SK-N-SH (cell line): ENCODE data around the gene SLC24A3. TPM values are rescaled to one million over a fixed set of nuclear protein-coding genes. Genes with fewer than 3 reads are reported as not detected.

Experiments
- CTCF ChIA-PET: fragments of 300-600, 350-600 bp; formaldehyde crosslinking; extraction: SDS; loops from one replicate; lab custom pipeline; 2021; lab: Yijun Ruan, JAX
- POLR2A ChIA-PET: fragments of 350-600 bp; sonication (Branson Sonifier 250); formaldehyde crosslinking; extraction: SDS; loops from one replicate; lab custom pipeline; 2020; ENCODE audit warnings: antibody characterized with exemption, inconsistent platforms; lab: Yijun Ruan, JAX
- DNase-seq: peaks from one replicate; pipeline ENCODE4 v3.0.0; 2012
- H2AFZ ChIP-seq: fragments of 200-600 bp; sonication (generic); 2 replicates; pipeline ENCODE4 v1.8.1; 2016; ENCODE audit warnings: antibody characterized with exemption, mild to moderate bottlenecking, low read depth
- H3F3A ChIP-seq: fragments of 200-600 bp; sonication (generic); replicated peaks from 2 replicates; pipeline ENCODE3; 2016; ENCODE audit warnings: antibody characterized with exemption, mild to moderate bottlenecking; ENCODE audit not compliant: insufficient read depth
- H3K27ac ChIP-seq, 2 experiments: fragments of 200-500 bp in 1 of 2; fragments of 200-600 bp in 1 of 2; sonication (Bioruptor generic) in 1 of 2; sonication (generic), shearing (Covaris generic) in 1 of 2; 2 replicates each; pipeline versions ENCODE4 v1.5.1 to v1.6.1; 2014 to 2016; ENCODE audit warnings: low read depth in 2 of 2, inconsistent platforms in 1 of 2, low read length in 1 of 2, mild to moderate bottlenecking in 1 of 2, mixed read lengths in 1 of 2
- H3K27me3 ChIP-seq: fragments of 200-600 bp; sonication (generic), shearing (Covaris generic); 2 replicates; pipeline ENCODE4 v1.6.1; 2016; ENCODE audit warnings: mixed run types; ENCODE audit not compliant: insufficient read depth
- H3K36me3 ChIP-seq, 2 experiments: fragments of 200-500 bp in 1 of 2; fragments of 200-600 bp in 1 of 2; sonication (Bioruptor generic) in 1 of 2; sonication (generic) in 1 of 2; replicated peaks in 1 of 2; 2 replicates each; pipeline versions ENCODE3 to v1.5.1; 2014 to 2016; ENCODE audit warnings: low read length in 1 of 2, mild to moderate bottlenecking in 1 of 2; ENCODE audit not compliant: insufficient read depth in 2 of 2, control insufficient read depth in 1 of 2
- H3K4me1 ChIP-seq, 2 experiments: fragments of 200-500 bp in 1 of 2; fragments of 200-600 bp in 1 of 2; sonication (Bioruptor generic) in 1 of 2; sonication (generic), shearing (Covaris generic) in 1 of 2; 2 replicates each; pipeline versions ENCODE4 v1.5.1 to v1.6.1; 2014 to 2016; ENCODE audit warnings: low read depth in 1 of 2, low read length in 1 of 2, mixed run types in 1 of 2; ENCODE audit not compliant: insufficient read depth in 2 of 2, control insufficient read depth in 1 of 2
- H3K4me2 ChIP-seq: fragments of 200-600 bp; sonication (generic), shearing (Covaris generic); 2 replicates; pipeline ENCODE4 v1.6.1; 2017; ENCODE audit warnings: mixed run types
- H3K4me3 ChIP-seq, 2 experiments: fragments of 200-500 bp in 1 of 2; fragments of 200-600 bp in 1 of 2; sonication (Bioruptor generic) in 1 of 2; sonication (generic), shearing (Covaris generic) in 1 of 2; 2 replicates each; pipeline versions ENCODE4 v1.5.1 to v1.8.1; 2014 to 2016; ENCODE audit warnings: low read depth in 2 of 2, inconsistent platforms in 1 of 2, low read length in 1 of 2, mild to moderate bottlenecking in 1 of 2, mixed read lengths in 1 of 2, moderate library complexity in 1 of 2
- H3K79me2 ChIP-seq: fragments of 200-600 bp; sonication (generic); 2 replicates; pipeline ENCODE4 v1.8.1; 2017; ENCODE audit warnings: mild to moderate bottlenecking; ENCODE audit not compliant: insufficient read depth
- H3K9ac ChIP-seq: fragments of 200-600 bp; sonication (generic); 2 replicates; pipeline ENCODE4 v1.6.1; 2017; ENCODE audit warnings: mixed run types
- H3K9me2 ChIP-seq: fragments of 200-600 bp; sonication (generic); 2 replicates; pipeline ENCODE4 v1.6.1; 2017; ENCODE audit warnings: mixed run types
- H3K9me3 ChIP-seq: fragments of 200-600 bp; sonication (generic); 2 replicates; pipeline ENCODE4 v1.6.1; 2017; ENCODE audit warnings: mixed run types, mild to moderate bottlenecking, moderate library complexity
- H4K20me1 ChIP-seq: fragments of 200-600 bp; sonication (generic); 2 replicates; pipeline ENCODE4 v1.6.1; 2017; ENCODE audit warnings: mild to moderate bottlenecking, mixed run types; ENCODE audit not compliant: insufficient read depth
- ELF1 ChIP-seq: IDR thresholded peaks from 2 replicates; pipeline ENCODE4 v1.4.0; 2012
- EP300 ChIP-seq, 2 experiments: IDR thresholded peaks; 2 replicates each; pipeline versions ENCODE4 v1.4.0 to v1.6.1; 2012; ENCODE audit warnings: borderline replicate concordance in 1 of 2, low read depth in 1 of 2, low read length in 1 of 2
- EZH2phosphoT487 ChIP-seq: fragments of 200-600 bp; sonication (generic); IDR thresholded peaks from 2 replicates; pipeline ENCODE4 v1.6.1; 2017; ENCODE audit warnings: low read depth, mixed run types, mild to moderate bottlenecking, antibody characterized with exemption, moderate library complexity, borderline replicate concordance
- GABPA ChIP-seq: IDR thresholded peaks from 2 replicates; pipeline ENCODE4 v1.4.0; 2012; ENCODE audit warnings: low read depth, mild to moderate bottlenecking
- GATA2 ChIP-seq: sonication (generic); formaldehyde crosslinking; IDR thresholded peaks from 2 replicates; pipeline ENCODE4 v1.5.0; 2020; ENCODE audit warnings: mild to moderate bottlenecking, missing genetic modification reagents
- IRF3 ChIP-seq: fragments of 150-350 bp; IDR thresholded peaks from 2 replicates; pipeline ENCODE4 v1.6.1; 2016; ENCODE audit warnings: mild to moderate bottlenecking, low read depth, low read length
- MAX ChIP-seq: IDR thresholded peaks from 2 replicates; pipeline ENCODE4 v1.4.0; 2012; ENCODE audit warnings: low read depth
- MEF2A ChIP-seq: IDR thresholded peaks from 2 replicates; pipeline ENCODE4 v1.4.0; 2012; ENCODE audit warnings: low read depth, borderline replicate concordance
- NRF1 ChIP-seq: IDR thresholded peaks from 2 replicates; pipeline ENCODE4 v1.6.1; 2012; ENCODE audit warnings: low read depth, mild to moderate bottlenecking, low read length
- POLR2AphosphoS5 ChIP-seq: IDR thresholded peaks from 2 replicates; pipeline ENCODE4 v1.6.1; 2012; ENCODE audit warnings: low read depth, low read length
- RAD21 ChIP-seq: IDR thresholded peaks from 2 replicates; pipeline ENCODE4 v1.6.1; 2012; ENCODE audit warnings: mild to moderate bottlenecking, low read length
- RCOR1 ChIP-seq: fragments of 150-350 bp; IDR thresholded peaks from 2 replicates; pipeline ENCODE4 v1.6.1; 2017; ENCODE audit warnings: antibody characterized with exemption, low read length
- SIN3A ChIP-seq: IDR thresholded peaks from 2 replicates; pipeline ENCODE4 v1.6.1; 2012; ENCODE audit warnings: low read depth, mild to moderate bottlenecking, low read length, moderate library complexity, borderline replicate concordance
- SMC3 ChIP-seq: IDR thresholded peaks from 2 replicates; pipeline ENCODE4 v1.6.1; 2012; ENCODE audit warnings: low read depth, low read length, improper control_type of control experiment
- TAF1 ChIP-seq: IDR thresholded peaks from 2 replicates; pipeline ENCODE4 v1.6.1; 2012; ENCODE audit warnings: low read depth, mild to moderate bottlenecking, low read length, moderate library complexity, borderline replicate concordance
- TCF12 ChIP-seq: IDR thresholded peaks from 2 replicates; pipeline ENCODE4 v1.4.0; 2012
- USF1 ChIP-seq: IDR thresholded peaks from 2 replicates; pipeline ENCODE4 v1.4.0; 2012; ENCODE audit warnings: low read depth, borderline replicate concordance
- USF2 ChIP-seq: fragments of 150-350 bp; IDR thresholded peaks from 2 replicates; pipeline ENCODE4 v1.6.1; 2017; ENCODE audit warnings: antibody characterized with exemption, low read length, low read depth, borderline replicate concordance
- YY1 ChIP-seq: IDR thresholded peaks from 2 replicates; pipeline ENCODE4 v1.4.0; 2012; ENCODE audit warnings: low read depth, mild to moderate bottlenecking
- ZBTB33 ChIP-seq: IDR thresholded peaks from 2 replicates; pipeline ENCODE4 v1.4.0; 2012; ENCODE audit warnings: low read depth, borderline replicate concordance
- WGBS: methylation state at CpG from one replicate; pipeline ENCODE4 v1.1.6; 2017; ENCODE audit warnings: low lambda C conversion rate; 5-methylcytosine and 5-hydroxymethylcytosine counted together
- polyA plus RNA-seq, 3 experiments: library from polyadenylated mRNA; depleted of rRNA; stranded (reverse); fragments of >200 nt; gene quantifications; 2 replicates each; pipeline ENCODE4 v1.2.3, GENCODE V29; 2012

The SLC24A3 gene
- polyA plus RNA-seq, 1 of the 3 experiments (the other 2 are of a cell fraction), result not detected

GRCh38 chr20:19403549-19403948 is 191.1 kb downstream of the SLC24A3 start:
- no peaks in the 10 kb centered on the region for H3K79me2 ChIP-seq
- no peak overlapping the region for H3K9ac ChIP-seq
- H4K20me1 ChIP-seq, result no peaks in the 10 kb centered on the region
- no peaks in the 10 kb centered on the region; the same call in 1 of the 2 replicates for H3K27me3 ChIP-seq
- H3K4me2 ChIP-seq, result no peak overlapping the region
- no peak overlapping the region for H2AFZ ChIP-seq
- TF ChIP-seq EZH2phosphoT487, result no peak
- TF ChIP-seq MAX, result no peak
- no peak for TF ChIP-seq ELF1
- TF ChIP-seq EP300 (IDR thresholded peaks at IDR 0.05; ENCODE audit: borderline replicate concordance in 1 of 2, low read depth in 1 of 2, low read length in 1 of 2), result no peak
- TF ChIP-seq USF2, result no peak
- no peak for TF ChIP-seq IRF3
- no peak for TF ChIP-seq RCOR1
- TF ChIP-seq YY1, result no peak
- TF ChIP-seq ZBTB33, result no peak
- H3K4me3 ChIP-seq, result no peak overlapping the region
- H3F3A ChIP-seq, result no peaks in the 10 kb centered on the region
- no peaks in the 10 kb centered on the region; a peak in 1 of 4 replicates for H3K4me1 ChIP-seq
- ChIA-PET CTCF (no interaction called here), POLR2A (no interaction called here)
- no peak overlapping the region for H3K27ac ChIP-seq
- no peak for DNase-seq
- H3K9me2 ChIP-seq, result no peaks in the 10 kb centered on the region; the same call in 1 of the 2 replicates
- no peaks in the 10 kb centered on the region for H3K36me3 ChIP-seq
- 2% methylated on average over 4 of the region's 4 CpGs for WGBS
- no peaks in the 10 kb centered on the region for H3K9me3 ChIP-seq

GRCh38 chr20:19404826-19405225 is 192.4 kb downstream of the SLC24A3 start:
- no peaks in the 10 kb centered on the region for H3K79me2 ChIP-seq
- H3K4me3 ChIP-seq, result no peak overlapping the region
- no peaks in the 10 kb centered on the region; the same call in 1 of the 2 replicates for H3K27me3 ChIP-seq
- no peak for DNase-seq
- H3K9me3 ChIP-seq, result no peaks in the 10 kb centered on the region
- no peaks in the 10 kb centered on the region for H4K20me1 ChIP-seq
- no peak overlapping the region for H3K9ac ChIP-seq
- H3K36me3 ChIP-seq, result no peaks in the 10 kb centered on the region
- H3K27ac ChIP-seq, result no peak overlapping the region
- H3K9me2 ChIP-seq, result no peaks in the 10 kb centered on the region
- ChIA-PET POLR2A (no interaction called here), CTCF (no interaction called here)
- no peak overlapping the region for H3K4me2 ChIP-seq
- H3F3A ChIP-seq, result no peaks in the 10 kb centered on the region
- H2AFZ ChIP-seq, result no peak overlapping the region
- H3K4me1 ChIP-seq, result no peaks in the 10 kb centered on the region; a peak in 1 of 4 replicates
- 0% methylated on average over 3 of the region's 3 CpGs for WGBS
- no peak for TF ChIP-seq MAX
- TF ChIP-seq GABPA, result no peak
- TF ChIP-seq RAD21, result no peak
- TF ChIP-seq EZH2phosphoT487, result no peak
- TF ChIP-seq TCF12, result no peak
- no peak for TF ChIP-seq TAF1
- TF ChIP-seq MEF2A, result no peak
- no peak for TF ChIP-seq SMC3
- TF ChIP-seq GATA2, result no peak
- no peak for TF ChIP-seq POLR2AphosphoS5
- TF ChIP-seq NRF1, result no peak
- TF ChIP-seq EP300 (IDR thresholded peaks at IDR 0.05; ENCODE audit: borderline replicate concordance in 1 of 2, low read depth in 1 of 2, low read length in 1 of 2), result no peak
- no peak for TF ChIP-seq SIN3A
- no peak for TF ChIP-seq USF1
- TF ChIP-seq ZBTB33, result no peak
